Measurements from ENCODE around the gene CGB8.
"Not testable (repeated sequence)": the region's sequence is repeated elsewhere in the genome, so short reads cannot be mapped to it uniquely, and the experiment has no call there.

The CGB8 gene

DNA sequence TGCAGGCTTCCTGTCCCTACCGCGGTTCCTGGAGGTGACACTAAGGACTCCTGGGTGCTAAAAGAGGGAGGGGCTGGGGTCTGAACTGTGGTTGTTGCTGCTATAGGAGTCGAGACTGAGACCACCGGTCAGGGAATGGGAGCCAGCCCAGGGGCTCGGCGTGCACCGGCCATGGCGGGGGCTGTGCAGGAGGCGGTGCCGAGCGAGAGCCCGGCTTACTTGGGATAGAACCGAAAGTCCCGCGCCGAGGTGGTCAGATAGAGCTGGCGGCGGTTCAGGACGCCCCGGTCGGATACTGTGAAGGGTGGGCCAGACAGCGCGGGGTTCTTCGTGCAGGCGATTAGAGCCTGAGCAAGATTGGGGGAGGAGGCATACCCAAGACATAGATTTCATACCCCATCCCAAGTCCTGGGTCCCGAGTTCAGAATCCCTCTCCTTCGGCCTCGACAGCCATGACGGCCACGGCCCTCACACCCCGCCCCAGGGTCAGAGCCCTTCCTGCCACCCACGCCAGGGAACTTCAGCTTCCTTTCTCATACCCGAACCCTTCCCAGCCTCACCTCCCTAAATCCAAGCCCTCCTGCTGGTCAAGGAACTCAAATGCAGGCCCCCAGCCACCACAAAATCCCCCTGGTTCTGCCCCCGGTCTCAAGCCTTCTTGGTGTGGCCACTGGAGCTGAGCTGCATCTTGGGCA lies 8.1 kb upstream of the CGB8 start:
- Mint-ChIP-seq H3K27ac (peak overlapping the region; percentile 16), H3K4me3 (peak overlapping the region; percentile 78 to 86), H3K4me1 (peaks cover 24 to 33% of the 10 kb centered on the region in 2 donors), H3K27me3 (peaks cover 56 to 75% of the 10 kb centered on the region in 2 donors)
- not testable (repeated sequence) for H3K36me3 Mint-ChIP-seq; H3K9me3 Mint-ChIP-seq; DNase-seq; ATAC-seq (replicated peaks)

DNA sequence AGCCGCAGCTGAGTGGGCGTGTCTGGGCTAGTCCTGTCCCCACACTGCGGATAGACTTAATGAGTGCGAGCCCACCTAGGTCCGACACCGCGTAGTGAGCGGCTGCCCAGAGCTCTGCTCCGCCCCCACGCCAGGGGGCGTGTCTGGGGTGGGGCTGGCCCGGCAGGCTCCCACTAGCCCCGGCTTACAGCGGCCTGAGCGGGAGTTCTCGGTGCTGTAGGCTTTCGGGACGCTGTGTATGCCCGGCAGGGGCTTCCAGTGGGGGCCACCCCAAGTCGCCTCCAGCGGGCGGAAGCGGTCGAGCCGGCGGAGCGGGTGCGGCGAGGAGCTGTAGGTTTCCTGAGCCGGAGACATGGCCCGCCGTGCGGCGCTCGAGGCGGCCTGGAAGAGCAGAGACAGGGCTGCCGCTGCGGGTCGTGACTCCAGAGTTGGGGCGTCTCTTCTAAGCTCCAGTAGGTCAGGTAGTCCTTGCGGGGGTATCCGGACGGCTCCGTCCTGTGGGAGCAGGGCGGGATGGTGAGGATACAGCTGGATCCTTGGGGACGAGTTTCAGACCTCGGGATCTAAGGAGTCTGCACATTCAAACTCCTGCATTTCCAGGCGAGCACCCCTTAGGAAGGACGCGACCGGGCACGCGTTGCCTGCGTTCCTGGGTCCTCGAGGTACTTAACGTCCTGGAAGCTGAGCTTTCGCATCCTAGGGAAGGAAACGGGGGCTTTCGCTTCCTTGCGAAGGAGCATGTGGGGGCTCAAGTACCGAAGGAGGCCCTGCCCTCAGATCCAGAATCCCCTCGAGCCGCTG lies 7.4 kb upstream of the CGB8 start:
- H3K4me1 Mint-ChIP-seq, result peaks cover 22 to 33% of the 10 kb centered on the region in 2 donors
- peaks cover 52 to 70% of the 10 kb centered on the region in 2 donors for H3K27me3 Mint-ChIP-seq
- no peaks in the 10 kb centered on the region for H3K36me3 Mint-ChIP-seq
- peak overlapping the region; percentile 16 for H3K27ac Mint-ChIP-seq
- peak overlapping the region; percentile 78 to 86 for H3K4me3 Mint-ChIP-seq
- peak; percentile 35 for DNase-seq
- H3K9me3 Mint-ChIP-seq, result peaks cover 0 to 2% of the 10 kb centered on the region in 2 donors
- peak; percentile 78 to 83 for ATAC-seq (replicated peaks)

DNA sequence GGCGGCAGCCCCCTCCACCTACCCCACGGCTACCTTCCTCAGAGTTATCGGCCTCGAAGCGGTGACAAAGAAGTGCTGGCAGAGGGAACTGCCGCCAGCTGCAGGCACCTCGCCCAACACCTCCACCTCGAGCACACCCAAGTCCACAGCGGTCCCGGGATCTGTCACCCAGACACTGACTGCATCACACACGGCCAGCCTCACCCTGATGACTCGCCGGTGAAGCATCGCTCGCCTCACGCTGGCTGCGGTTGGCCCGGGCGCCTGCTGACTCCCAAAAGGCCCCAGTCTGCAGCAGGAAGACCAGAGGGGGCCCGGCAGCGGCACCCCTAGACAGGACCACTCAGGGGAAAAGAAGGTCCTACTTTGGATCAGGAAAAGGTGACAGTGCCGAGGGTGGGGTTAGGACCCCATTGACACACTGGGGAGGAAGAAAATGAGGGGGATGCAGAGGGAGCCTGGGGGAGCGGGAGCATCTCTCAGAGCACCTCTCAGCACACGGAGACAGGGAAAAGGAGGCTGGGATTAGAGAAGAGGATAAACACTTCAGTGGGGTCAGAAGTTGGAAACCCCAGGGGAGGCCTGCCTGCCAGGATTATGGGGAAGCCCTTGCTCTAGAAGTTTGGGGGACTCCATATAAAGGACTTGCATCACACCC lies 1.6 kb upstream of the CGB8 start:
- not testable (repeated sequence) for H3K4me3 Mint-ChIP-seq; H3K4me1 Mint-ChIP-seq; H3K9me3 Mint-ChIP-seq; DNase-seq; H3K36me3 Mint-ChIP-seq; H3K27ac Mint-ChIP-seq; ATAC-seq (replicated peaks)
- H3K27me3 Mint-ChIP-seq, result peaks cover 18 to 26% of the 10 kb centered on the region in 2 donors

DNA sequence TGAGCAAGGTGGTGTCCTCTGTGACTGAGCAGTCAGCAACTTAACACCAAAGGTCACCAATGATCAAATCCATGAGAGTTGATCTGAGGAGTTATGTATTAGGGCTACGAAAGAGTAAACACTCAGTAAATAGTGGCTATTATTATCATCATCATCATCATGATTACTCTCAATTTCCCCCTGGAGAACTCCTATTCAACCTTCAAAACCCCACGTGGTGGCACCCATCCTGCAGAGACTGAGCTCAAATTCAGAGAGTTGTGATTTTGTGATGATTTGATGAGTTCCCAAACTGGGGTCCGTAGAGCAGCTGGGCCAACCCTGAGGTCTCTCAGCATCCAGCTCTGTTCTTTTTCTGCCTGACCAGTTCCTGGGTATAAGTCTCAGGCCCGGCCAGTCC lies 923 bp upstream of the CGB8 start:
- DNase-seq; H3K27ac Mint-ChIP-seq; H3K36me3 Mint-ChIP-seq; ATAC-seq (replicated peaks); H3K9me3 Mint-ChIP-seq; H3K4me3 Mint-ChIP-seq; H3K4me1 Mint-ChIP-seq: not testable (repeated sequence)
- H3K27me3 Mint-ChIP-seq, result peaks cover 14 to 19% of the 10 kb centered on the region in 2 donors

- ATAC-seq (replicated peaks); DNase-seq; H3K4me3 Mint-ChIP-seq; H3K4me1 Mint-ChIP-seq; H3K36me3 Mint-ChIP-seq; H3K9me3 Mint-ChIP-seq; H3K27ac Mint-ChIP-seq: not testable (repeated sequence)
- peaks cover 8 to 10% of the 10 kb centered on the region in 2 donors for H3K27me3 Mint-ChIP-seq
Measured at GRCh38 chr19:49043548-49043947, 5.4 kb downstream of the CGB8 start, which contains the start of gene CGB5. Gene CGB5 (plus strand): TSS chr19:49043848. CDS start chr19:49044210, 362 bp downstream.

DNA sequence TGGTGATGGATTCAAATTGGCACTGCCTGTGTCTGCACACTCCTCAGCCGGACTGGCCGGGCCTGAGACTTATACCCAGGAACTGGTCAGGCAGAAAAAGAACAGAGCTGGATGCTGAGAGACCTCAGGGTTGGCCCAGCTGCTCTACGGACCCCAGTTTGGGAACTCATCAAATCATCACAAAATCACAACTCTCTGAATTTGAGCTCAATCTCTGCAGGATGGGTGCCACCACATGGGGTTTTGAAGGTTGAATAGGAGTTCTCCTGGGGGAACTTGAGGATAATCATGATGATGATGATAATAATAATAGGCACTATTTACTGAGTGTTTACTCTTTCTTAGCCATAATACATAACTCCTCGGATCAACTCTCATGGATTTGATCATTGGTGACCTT lies 6.2 kb downstream of the CGB8 start:
- ATAC-seq (replicated peaks); H3K9me3 Mint-ChIP-seq; H3K4me1 Mint-ChIP-seq; H3K4me3 Mint-ChIP-seq; DNase-seq; H3K27ac Mint-ChIP-seq; H3K36me3 Mint-ChIP-seq: not testable (repeated sequence)
- peaks cover 8 to 10% of the 10 kb centered on the region in 2 donors for H3K27me3 Mint-ChIP-seq

- H3K4me1 Mint-ChIP-seq, result no peaks in the 10 kb centered on the region
- no peaks in the 10 kb centered on the region for H3K36me3 Mint-ChIP-seq
- H3K27me3 Mint-ChIP-seq, result peaks cover 8 to 10% of the 10 kb centered on the region in 2 donors
- DNase-seq, result no peak
- H3K4me3 Mint-ChIP-seq, result no peak overlapping the region
- H3K9me3 Mint-ChIP-seq, result no peaks in the 10 kb centered on the region
- no peak for ATAC-seq (replicated peaks)
- H3K27ac Mint-ChIP-seq, result no peak overlapping the region
Measured at GRCh38 chr19:49042177-49042576, 6.7 kb downstream of the CGB8 start.

- not testable (repeated sequence) for H3K36me3 Mint-ChIP-seq; H3K27ac Mint-ChIP-seq; ATAC-seq (replicated peaks); DNase-seq; H3K4me1 Mint-ChIP-seq; H3K9me3 Mint-ChIP-seq; H3K4me3 Mint-ChIP-seq
- H3K27me3 Mint-ChIP-seq, result peaks cover 16 to 22% of the 10 kb centered on the region in 2 donors
Measured at GRCh38 chr19:49039736-49040135, 9.2 kb downstream of the CGB8 start.

DNA sequence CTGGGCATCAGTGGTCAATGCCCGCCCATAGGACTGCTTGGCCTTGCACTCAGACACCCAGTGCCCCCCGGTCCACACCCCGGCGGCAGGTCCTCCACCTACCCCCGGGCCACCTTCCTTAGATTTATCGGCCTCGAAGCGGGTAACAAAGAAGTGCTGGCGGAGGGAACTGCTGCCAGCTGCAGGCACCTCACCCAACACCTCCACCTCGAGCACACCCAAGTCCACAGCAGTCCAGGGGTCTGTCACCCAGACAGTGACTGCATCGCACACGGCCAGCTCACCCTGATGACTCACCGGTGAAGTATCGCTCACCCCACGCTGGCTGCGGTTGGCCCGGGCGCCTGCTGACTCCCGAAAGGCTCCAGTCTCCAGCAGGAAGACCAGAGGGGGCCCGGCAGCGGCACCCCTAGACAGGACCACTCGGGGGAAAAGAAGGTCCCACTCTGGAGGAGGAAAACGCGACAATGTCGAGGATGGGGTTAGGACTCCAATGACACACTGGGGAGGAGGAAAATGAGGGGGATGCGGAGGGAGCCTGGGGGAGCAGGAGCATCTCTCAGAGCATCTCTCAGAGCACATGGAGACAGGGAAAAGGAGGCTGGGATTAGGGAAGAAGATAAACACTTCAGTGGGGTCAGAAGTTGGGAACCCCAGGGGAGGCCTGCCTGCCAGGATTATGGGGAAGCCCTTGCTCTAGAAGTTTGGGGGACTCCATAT lies 10.2 kb downstream of the CGB8 start:
- not testable (repeated sequence) for DNase-seq; H3K9me3 Mint-ChIP-seq; H3K4me1 Mint-ChIP-seq; H3K27ac Mint-ChIP-seq; ATAC-seq (replicated peaks); H3K4me3 Mint-ChIP-seq; H3K36me3 Mint-ChIP-seq
- H3K27me3 Mint-ChIP-seq, result peaks cover 18 to 27% of the 10 kb centered on the region in 2 donors

GRCh38 chr19:49038111-49038510 lies 10.8 kb downstream of the CGB8 start:
- DNase-seq; H3K9me3 Mint-ChIP-seq; H3K36me3 Mint-ChIP-seq; H3K4me3 Mint-ChIP-seq; ATAC-seq (replicated peaks); H3K27ac Mint-ChIP-seq; H3K4me1 Mint-ChIP-seq: not testable (repeated sequence)
- peaks cover 18 to 26% of the 10 kb centered on the region in 2 donors for H3K27me3 Mint-ChIP-seq

- H3K4me3 Mint-ChIP-seq, H3K4me1 Mint-ChIP-seq, H3K9me3 Mint-ChIP-seq, DNase-seq, H3K27ac Mint-ChIP-seq, H3K36me3 Mint-ChIP-seq: not testable (repeated sequence)
- peak; percentile 23 to 34 for ATAC-seq (replicated peaks)
- peaks cover 14 to 22% of the 10 kb centered on the region in 2 donors for H3K27me3 Mint-ChIP-seq
Measured at GRCh38 chr19:49036815-49037214, 12.1 kb downstream of the CGB8 start, which contains the start of gene CGB1. Gene CGB1 (minus strand): TSS chr19:49036895. CDS start chr19:49036711, 184 bp downstream.

- Mint-ChIP-seq H3K27ac (peak within 1 kb of the TSS; percentile 86), H3K4me3 (peak within 1 kb of the TSS; percentile 25 to 39), H3K27me3 (peaks cover 17 to 42% of the 10 kb centered on the region in 2 donors)
- not testable (repeated sequence) for H3K4me1 Mint-ChIP-seq, H3K9me3 Mint-ChIP-seq, H3K36me3 Mint-ChIP-seq
- DNase-seq (peak; percentile 54), ATAC-seq (replicated peaks) (peak; percentile 59 to 64)
Measured at GRCh38 chr19:49031642-49032301, 17.1 kb downstream of the CGB8 start, which contains the start of gene CGB2. Gene CGB2 (plus strand): TSS chr19:49031890. CDS start chr19:49032096, 206 bp downstream.

DNA sequence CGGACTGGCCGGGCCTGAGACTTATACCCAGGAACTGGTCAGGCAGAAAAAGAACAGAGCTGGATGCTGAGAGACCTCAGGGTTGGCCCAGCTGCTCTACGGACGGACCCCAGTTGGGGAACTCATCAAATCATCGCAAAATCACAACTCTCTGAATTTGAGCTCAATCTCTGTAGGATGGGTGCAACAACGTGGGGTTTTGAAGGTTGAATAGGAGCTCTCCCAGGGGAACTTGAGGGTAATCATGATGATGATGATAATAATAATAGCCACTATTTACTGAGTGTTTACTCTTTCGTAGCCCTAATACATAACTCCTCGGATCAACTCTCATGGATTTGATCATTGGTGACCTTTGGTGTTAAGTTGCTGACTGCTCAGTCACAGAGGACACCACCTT lies 18.6 kb downstream of the CGB8 start:
- not testable (repeated sequence) for H3K36me3 Mint-ChIP-seq; H3K9me3 Mint-ChIP-seq; H3K27ac Mint-ChIP-seq; H3K4me3 Mint-ChIP-seq; H3K4me1 Mint-ChIP-seq; ATAC-seq (replicated peaks); DNase-seq
- H3K27me3 Mint-ChIP-seq, result peaks cover 11 to 39% of the 10 kb centered on the region in 2 donors
